Measurements from ENCODE around the gene PEAR1. TPM values are rescaled to one million over a fixed set of nuclear protein-coding genes. Genes with fewer than 3 reads are reported as not detected.

The PEAR1 gene
- polyA plus RNA-seq, 3 donors, result not detected

DNA sequence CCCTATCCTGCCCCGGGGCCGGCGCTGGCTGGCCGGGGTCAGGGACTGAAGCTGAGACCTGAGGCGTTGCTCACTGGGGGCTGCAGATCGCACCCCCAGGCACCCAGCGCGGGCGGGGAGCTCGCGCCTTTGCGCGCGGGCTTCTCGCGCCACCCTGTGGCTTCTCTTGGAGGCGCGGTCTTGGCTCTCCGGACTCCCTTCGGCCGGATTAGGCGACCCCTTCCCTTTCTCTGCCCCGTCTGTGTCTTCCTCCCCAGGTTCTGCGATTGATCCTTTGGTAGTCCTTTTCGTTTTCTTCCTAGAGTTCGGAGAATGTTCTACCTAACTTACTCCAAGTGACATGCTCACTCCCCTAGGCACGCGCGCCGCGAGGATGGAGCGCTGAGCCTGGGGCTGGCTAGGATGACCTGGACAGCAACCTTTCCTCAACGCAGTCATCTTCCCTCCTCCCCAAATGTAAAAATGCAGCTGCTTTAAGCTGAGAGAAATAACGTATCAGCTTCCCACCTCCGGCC, 33.3 kb upstream of the PEAR1 start:
- H3K4me3 Mint-ChIP-seq, result peak overlapping the region in 1 of 2 donors; percentile 79
- H3K9me3 ChIP-seq (replicated peaks in 1 of 2; ENCODE audit: control insufficient read depth in 1 of 2, insufficient read depth in 1 of 2, low read length in 2 of 2), result peaks cover 0 to 8% of the 10 kb centered on the region in 2 donors
- H3K79me2 ChIP-seq (ENCODE audit: insufficient read depth, low read length), result no peaks in the 10 kb centered on the region
- no peak overlapping the region for H3K9ac ChIP-seq (ENCODE audit: insufficient read depth, low read length, poor library complexity, severe bottlenecking)
- intact Hi-C loops (cut with micrococcal nuclease), result no loop called here
- H3K27me3 Mint-ChIP-seq (ENCODE audit: low read depth in 3 of 3), result peaks cover 73 to 85% (median 76%) of the 10 kb centered on the region in 3 donors
- peaks cover 44 to 66% of the 10 kb centered on the region in 2 donors for H3K27me3 ChIP-seq (ENCODE audit: control insufficient read depth in 2 of 2, insufficient read depth in 2 of 2, low read length in 2 of 2)
- peaks cover 5 to 15% of the 10 kb centered on the region in 2 donors for H3K4me1 ChIP-seq (ENCODE audit: control insufficient read depth in 1 of 2, insufficient read depth in 2 of 2, low read length in 2 of 2)
- H3K9me3 Mint-ChIP-seq, result peaks cover 0 to 6% (median 0%) of the 10 kb centered on the region in 7 donors
- peaks cover 0 to 5% of the 10 kb centered on the region in 2 donors for H3K36me3 Mint-ChIP-seq
- no peak overlapping the region for H3K27ac Mint-ChIP-seq
- H2AFZ ChIP-seq (ENCODE audit: insufficient read depth, low read depth, low read length, poor library complexity, severe bottlenecking), result no peak overlapping the region
- peak overlapping the region; percentile 39 for H3K4me2 ChIP-seq (replicated peaks; ENCODE audit: extremely low read depth, low read length, poor library complexity, severe bottlenecking)
- no peak overlapping the region for H3K4me3 ChIP-seq (replicated peaks in 1 of 3; ENCODE audit: low read depth in 2 of 3, low read length in 3 of 3)
- H3K27ac ChIP-seq (ENCODE audit: low read depth in 1 of 2, low read length in 2 of 2), result no peak overlapping the region
- H4K20me1 ChIP-seq (ENCODE audit: insufficient read depth, low read length), result no peaks in the 10 kb centered on the region
- WGBS (ENCODE audit: insufficient coverage), result under 1% methylated on average over 33 of the region's 35 CpGs
- DNase-seq, result no peak
- TF ChIP-seq, protein P1, sequence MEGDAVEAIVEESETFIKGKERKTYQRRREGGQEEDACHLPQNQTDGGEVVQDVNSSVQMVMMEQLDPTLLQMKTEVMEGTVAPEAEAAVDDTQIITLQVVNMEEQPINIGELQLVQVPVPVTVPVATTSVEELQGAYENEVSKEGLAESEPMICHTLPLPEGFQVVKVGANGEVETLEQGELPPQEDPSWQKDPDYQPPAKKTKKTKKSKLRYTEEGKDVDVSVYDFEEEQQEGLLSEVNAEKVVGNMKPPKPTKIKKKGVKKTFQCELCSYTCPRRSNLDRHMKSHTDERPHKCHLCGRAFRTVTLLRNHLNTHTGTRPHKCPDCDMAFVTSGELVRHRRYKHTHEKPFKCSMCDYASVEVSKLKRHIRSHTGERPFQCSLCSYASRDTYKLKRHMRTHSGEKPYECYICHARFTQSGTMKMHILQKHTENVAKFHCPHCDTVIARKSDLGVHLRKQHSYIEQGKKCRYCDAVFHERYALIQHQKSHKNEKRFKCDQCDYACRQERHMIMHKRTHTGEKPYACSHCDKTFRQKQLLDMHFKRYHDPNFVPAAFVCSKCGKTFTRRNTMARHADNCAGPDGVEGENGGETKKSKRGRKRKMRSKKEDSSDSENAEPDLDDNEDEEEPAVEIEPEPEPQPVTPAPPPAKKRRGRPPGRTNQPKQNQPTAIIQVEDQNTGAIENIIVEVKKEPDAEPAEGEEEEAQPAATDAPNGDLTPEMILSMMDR (IDR thresholded peaks at IDR 0.05), result peak; percentile 68
- H3K36me3 ChIP-seq (replicated peaks in 1 of 2; ENCODE audit: control insufficient read depth in 1 of 2, insufficient read depth in 2 of 2, low read length in 2 of 2), result no peaks in the 10 kb centered on the region
- H3K4me1 Mint-ChIP-seq, result peaks cover 15% of the 10 kb centered on the region

DNA sequence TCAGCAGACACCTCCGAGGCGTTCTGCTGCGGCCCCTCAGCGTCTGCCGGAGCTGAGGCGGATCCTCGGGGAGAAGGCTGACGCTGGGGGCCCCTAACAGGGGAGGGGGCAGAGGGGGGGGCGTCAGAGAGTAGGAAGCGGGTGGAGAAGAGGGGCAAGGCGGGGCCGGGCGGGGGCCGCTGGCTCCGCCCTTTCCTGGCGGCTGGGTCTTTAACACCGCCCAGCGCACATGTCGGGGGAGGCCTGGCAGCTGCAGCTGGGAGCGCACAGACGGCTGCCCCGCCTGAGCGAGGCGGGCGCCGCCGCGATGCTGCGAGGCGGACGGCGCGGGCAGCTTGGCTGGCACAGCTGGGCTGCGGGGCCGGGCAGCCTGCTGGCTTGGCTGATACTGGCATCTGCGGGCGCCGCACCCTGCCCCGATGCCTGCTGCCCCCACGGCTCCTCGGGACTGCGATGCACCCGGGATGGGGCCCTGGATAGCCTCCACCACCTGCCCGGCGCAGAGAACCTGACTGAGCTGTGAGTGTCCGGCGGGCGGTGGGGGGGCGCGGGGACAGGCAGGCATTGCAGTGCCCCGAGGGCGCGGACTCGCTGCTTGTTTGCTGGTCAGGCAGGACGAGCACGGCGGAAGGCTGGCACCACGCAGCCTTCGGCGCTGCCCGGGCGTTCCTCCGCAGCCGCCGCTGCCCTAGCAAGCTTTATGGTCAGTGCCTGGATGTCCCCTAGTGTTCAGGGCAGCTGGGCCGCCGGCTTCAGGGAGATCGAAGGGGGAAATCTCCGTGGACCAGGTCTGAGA, 32.7 kb upstream of the PEAR1 start, which contains the start of gene NTRK1:
Gene NTRK1 (plus strand): TSS at position 238 of the 796 bp plus-strand sequence. CDS start 70 bp downstream, at position 308.
- DNase-seq, result no peak
- H3K4me2 ChIP-seq (replicated peaks; ENCODE audit: extremely low read depth, low read length, poor library complexity, severe bottlenecking), result peak within 1 kb of the TSS; percentile 39
- H3K9me3 ChIP-seq (replicated peaks in 1 of 2; ENCODE audit: control insufficient read depth in 1 of 2, insufficient read depth in 1 of 2, low read length in 2 of 2), result peaks cover 0 to 8% of the 10 kb centered on the region in 2 donors
- WGBS (ENCODE audit: insufficient coverage), result 3% methylated on average over 68 of the region's 69 CpGs
- Mint-ChIP-seq H3K27me3 (ENCODE audit: low read depth in 3 of 3) (peaks cover 74 to 91% (median 81%) of the 10 kb centered on the region in 3 donors), H3K36me3 (peaks cover 0 to 5% of the 10 kb centered on the region in 2 donors), H3K4me3 (peak within 1 kb of the TSS in 1 of 2 donors; percentile 79), H3K27ac (no peak within 1 kb of the TSS), H3K9me3 (peaks cover 0 to 6% (median 0%) of the 10 kb centered on the region in 7 donors), H3K4me1 (peaks cover 15% of the 10 kb centered on the region)
- no peaks in the 10 kb centered on the region for H3K79me2 ChIP-seq (ENCODE audit: insufficient read depth, low read length)
- TF ChIP-seq, protein P1 (IDR thresholded peaks at IDR 0.05), result no peak
- H3K9ac ChIP-seq (ENCODE audit: insufficient read depth, low read length, poor library complexity, severe bottlenecking), result no peak within 1 kb of the TSS
- H3K4me3 ChIP-seq (replicated peaks in 1 of 3; ENCODE audit: low read depth in 2 of 3, low read length in 3 of 3), result no peak within 1 kb of the TSS
- intact Hi-C loops (cut with micrococcal nuclease), result no loop called here
- peaks cover 44 to 66% of the 10 kb centered on the region in 2 donors for H3K27me3 ChIP-seq (ENCODE audit: control insufficient read depth in 2 of 2, insufficient read depth in 2 of 2, low read length in 2 of 2)
- no peaks in the 10 kb centered on the region for H4K20me1 ChIP-seq (ENCODE audit: insufficient read depth, low read length)
- no peak within 1 kb of the TSS for H3K27ac ChIP-seq (ENCODE audit: low read depth in 1 of 2, low read length in 2 of 2)
- peaks cover 5 to 15% of the 10 kb centered on the region in 2 donors for H3K4me1 ChIP-seq (ENCODE audit: control insufficient read depth in 1 of 2, insufficient read depth in 2 of 2, low read length in 2 of 2)
- no peaks in the 10 kb centered on the region for H3K36me3 ChIP-seq (replicated peaks in 1 of 2; ENCODE audit: control insufficient read depth in 1 of 2, insufficient read depth in 2 of 2, low read length in 2 of 2)
- no peak within 1 kb of the TSS for H2AFZ ChIP-seq (ENCODE audit: insufficient read depth, low read depth, low read length, poor library complexity, severe bottlenecking)

Measured in CD14-positive monocyte (primary cell).